Superior temporal gyrus (tissue), 1 donor: ENCODE results near the gene CNR2.
A peak's percentile ranks its signal among the peaks of the same experiment; 100 is the strongest.
"Not testable (repeated sequence)": the region's sequence is repeated elsewhere in the genome, so short reads cannot be mapped to it uniquely, and the experiment has no call there.

Experiments used
- DNase-seq: peaks from one replicate; pipeline ENCODE4 v3.0.0-alpha.2; 2016; ENCODE audit errors: extremely low spot score

CNR2 gene

DNA sequence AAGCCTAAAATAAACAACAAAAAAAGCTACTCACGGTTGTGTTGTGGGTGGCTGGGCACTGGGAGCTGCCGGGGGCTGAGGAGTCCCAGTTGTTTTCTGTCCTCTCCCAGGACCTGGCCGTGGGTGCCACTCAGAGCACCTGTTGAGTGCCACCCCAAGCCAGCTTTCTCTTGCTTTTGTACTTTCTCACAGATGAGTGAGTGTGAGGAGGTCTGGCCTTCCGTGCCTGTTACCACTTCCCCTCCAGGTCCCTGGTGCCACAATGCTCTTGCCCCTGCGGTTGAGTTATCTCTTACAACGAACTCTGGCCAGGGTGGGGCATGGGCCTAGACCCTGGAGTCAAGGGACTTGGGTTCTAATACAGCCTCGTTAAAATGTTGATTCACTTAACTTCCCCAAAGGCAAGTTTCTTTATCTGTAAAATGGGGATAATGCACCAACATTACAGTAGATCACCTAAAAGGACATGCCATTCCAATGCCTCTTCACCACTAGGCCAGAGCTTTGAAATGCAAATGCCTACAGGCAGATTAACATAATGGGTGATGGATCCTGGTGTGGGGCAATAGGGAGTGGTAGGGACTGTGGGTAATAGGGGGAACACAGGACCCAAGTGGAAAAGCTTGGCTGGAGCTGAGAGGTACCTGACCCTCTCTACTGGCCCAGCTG, at the start of gene CNR2:
Gene CNR2 (minus strand): TSS at position 151 of the 669 bp plus-strand sequence. CDS start 37,745 bp downstream, outside the sequence.
- no peak for DNase-seq

- DNase-seq, result peak; percentile 75
Measured at GRCh38 chr1:23960291-23961020, 47.3 kb upstream of the CNR2 start.

DNA sequence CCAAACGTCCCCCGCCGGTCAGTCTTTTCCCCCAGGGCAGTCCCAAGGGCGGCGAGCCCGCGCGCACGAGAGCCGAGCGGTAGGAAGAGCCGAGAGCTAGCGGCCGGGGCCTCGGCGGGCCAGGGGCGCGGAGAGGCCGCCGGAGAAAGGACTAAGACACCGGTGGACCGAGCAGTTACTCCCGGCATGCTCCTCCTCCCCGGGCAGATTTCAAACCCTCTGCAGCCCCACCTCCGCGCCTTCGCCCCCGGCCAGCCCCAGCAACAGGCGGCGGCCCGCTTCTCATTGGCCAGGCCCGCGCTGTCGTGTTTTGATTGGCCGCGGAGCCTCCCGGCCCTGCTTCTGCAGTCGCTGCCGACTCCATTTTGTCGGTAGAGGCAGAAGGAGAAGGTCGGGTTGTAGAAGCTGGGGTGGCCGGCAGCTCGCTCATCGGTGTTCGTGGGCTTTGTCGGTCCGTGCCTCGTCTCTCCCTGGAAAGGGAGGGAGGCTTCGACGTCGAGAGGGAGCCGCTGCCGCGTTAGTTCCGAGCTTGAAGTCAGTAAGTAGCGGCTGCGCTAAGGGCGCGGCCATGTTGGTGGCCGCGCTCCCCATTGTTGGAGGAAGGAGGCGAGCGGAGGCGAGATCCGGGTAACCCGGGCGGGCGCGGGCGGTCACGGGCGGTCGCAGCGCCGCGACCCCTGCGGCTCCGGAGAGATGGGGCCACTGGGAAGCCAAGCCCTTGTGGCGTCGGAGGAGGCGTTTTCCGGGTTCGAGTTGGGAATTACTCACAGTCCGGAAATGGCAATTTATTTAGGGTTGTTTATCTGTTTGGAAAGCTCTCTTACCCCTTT, 46.5 kb upstream of the CNR2 start, which contains the start of gene PNRC2:
Gene PNRC2 (plus strand): TSS at position 368 of the 830 bp plus-strand sequence. CDS start 1,630 bp downstream, outside the sequence.
- peak; percentile 97 for DNase-seq

- DNase-seq, result peak; percentile 54
Measured at GRCh38 chr1:23958810-23959460, 45.8 kb upstream of the CNR2 start.

- not testable (repeated sequence) for DNase-seq
Measured at GRCh38 chr1:23958040-23958809, 45.1 kb upstream of the CNR2 start.

DNA sequence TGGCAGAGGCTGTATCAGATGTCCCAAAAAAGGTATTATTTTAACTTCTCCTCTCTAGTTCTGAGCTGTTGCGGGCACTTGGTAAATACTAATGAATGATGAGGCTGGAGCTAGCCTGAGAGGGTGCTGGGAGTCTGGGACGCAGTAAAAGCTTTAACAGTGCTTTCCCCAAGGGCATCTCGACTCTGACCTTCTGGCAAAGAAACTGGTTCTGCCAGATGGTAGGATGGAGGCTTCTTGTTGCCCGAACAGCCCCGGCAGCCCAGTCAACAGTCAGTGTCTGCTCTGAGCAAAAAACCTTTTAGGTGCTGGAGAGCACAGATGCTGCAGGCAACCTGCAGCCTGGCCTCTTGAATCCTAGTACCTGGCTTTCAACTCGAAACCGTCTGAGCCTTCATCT, 43.9 kb upstream of the CNR2 start:
- no peak for DNase-seq

- DNase-seq, result no peak
Measured at GRCh38 chr1:23953020-23953419, 39.9 kb upstream of the CNR2 start.

GRCh38 chr1:23947366-23947765, 34.2 kb upstream of the CNR2 start:
- DNase-seq, result no peak

GRCh38 chr1:23936481-23937176, 23.5 kb upstream of the CNR2 start:
- no peak for DNase-seq

DNA sequence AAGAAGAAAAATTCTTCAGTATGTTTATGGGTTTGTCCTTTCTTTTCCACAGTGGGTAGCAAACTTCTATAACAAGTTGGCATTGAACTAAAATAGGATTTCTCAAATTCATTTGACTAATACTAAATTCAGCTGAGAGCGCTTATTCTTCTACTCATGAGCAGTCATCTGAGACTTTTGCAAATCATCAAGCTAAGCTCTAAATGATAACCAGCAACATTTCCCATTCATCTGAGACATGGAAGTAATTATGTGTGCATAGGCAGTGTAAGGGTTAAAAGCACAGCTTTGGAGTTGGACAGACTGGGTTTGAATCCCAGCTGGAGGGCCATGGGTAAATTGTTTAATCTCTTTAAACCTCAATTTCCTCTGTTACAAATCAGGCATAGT, 18.3 kb upstream of the CNR2 start:
- DNase-seq, result no peak

DNA sequence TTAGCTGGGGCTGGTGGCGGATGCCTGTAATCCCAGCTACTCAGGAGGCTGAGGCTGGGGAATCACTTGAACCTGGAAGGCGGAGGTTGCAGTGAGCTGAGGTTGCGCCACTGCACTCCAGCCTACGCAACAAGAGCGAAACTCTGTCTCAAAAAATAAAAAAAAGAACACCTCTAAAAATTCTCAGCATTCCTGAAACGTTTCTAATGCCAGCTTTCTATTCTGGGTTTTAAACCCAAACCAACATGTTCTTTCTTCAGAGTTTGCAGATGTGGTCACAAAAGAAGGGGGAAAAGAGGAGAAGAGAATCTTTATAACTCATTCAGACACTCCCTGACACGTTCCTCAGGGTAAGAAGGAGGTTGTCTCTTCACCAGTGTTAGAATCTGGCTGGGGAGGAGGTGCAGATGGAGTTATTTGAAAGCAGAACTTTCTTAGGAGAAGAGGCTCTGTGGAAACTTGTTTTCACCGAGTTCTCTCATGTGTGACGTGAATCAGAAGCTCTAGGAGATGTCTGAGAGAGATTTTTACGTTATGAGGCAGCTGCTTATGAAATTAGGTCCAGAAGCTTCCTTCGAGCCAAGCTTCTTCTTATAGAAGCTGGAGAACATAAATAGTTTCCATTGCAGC, 17.8 kb upstream of the CNR2 start:
- DNase-seq, result peak; percentile 14

DNA sequence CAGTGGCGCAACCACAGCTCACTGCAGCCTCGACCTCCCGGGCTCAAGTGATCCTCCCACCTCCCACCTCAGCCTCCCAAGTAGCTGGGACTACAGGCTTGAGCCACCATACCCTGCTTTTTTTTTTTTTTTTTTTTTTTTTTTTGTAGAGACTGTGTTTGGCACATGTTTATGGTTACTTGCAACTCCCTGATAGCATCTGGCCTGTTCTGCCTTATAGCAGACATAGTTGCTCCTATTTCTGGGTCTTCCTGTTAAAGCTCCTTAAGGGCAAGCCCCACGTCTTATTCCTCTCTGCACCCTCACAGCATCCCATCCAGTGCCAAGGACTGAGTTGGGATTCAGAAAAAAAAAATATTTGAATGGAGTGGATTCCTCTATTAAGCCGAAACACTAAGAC, 17.1 kb upstream of the CNR2 start:
- no peak for DNase-seq

GRCh38 chr1:23928789-23929188, 15.6 kb upstream of the CNR2 start:
- no peak for DNase-seq

GRCh38 chr1:23927097-23927496, 13.9 kb upstream of the CNR2 start:
- no peak for DNase-seq

GRCh38 chr1:23925279-23925678, 12.1 kb upstream of the CNR2 start:
- DNase-seq, result no peak

GRCh38 chr1:23924601-23925000, 11.4 kb upstream of the CNR2 start:
- no peak for DNase-seq

- no peak for DNase-seq
Measured at GRCh38 chr1:23923592-23924499, 10.7 kb upstream of the CNR2 start.

DNA sequence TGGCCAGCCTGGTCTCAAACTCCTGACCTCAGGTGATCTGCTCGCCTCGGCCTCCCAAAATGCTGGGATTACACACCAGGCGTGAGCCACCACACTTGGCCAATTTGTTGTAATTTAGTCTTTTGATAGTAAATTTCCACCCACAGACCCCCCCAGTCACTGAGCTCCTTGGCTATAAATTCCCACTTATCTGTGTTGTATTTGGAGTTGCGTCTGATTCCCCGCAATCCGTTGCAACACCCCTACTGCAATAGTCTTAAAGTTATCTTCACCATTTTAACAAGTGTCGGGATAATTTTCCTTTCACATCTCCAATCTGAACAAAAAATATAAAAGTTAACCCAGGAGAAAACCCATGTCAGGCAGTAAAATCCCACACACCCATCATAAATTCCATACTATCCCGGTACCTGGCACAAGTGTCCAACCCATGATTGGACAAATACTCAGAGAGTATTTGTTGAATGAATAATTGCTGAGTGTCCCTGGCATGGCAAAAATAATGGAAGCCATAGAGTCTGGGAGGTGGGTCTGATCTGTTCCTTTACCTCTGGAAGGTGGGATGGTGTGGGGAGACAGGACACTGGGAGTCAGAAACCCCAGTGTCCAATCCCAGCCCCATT, 9.3 kb upstream of the CNR2 start:
- no peak for DNase-seq
